HG03139 (cell line): ENCODE measurements around the gene ALK.

Experiments
- ATAC-seq: cut with Tn5 transposase; IDR thresholded peaks from one replicate; pipeline ENCODE4 v1.9.1; 2021; ENCODE audit not compliant: unreplicated experiment

ALK gene

DNA sequence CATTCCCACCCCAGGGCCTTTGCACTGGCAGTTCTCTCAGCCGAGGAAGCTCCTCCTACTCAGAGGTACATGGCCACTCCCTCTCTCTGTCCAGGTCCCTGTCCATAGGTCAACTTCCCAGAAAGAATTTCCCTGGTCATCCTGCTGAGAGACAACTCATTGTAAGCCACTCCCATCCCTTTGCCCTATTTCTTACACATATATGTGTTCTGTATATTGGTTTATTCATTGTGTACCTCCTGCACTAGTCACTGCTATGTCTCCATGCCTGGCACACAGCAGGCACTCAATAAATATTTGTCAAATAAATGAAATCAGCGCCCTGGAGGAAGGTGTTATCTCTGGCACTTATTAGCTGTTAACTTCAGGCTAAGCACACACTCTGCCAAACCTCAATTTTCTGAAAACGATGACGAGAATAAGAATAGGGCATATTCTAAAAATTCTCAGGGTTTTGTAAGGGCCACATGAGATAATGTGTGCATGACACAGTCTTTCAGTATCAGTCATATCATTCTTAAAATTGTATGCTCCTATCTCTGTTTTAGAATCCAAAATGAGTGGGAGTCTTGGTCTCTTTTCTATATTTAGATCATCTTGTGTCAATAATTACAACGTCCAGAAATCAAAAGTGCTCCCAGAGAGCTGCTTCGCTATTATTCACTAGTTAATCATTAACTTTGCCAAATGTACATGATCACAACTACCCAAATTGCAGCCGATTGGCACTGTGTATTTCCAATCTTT lies 198.0 kb downstream of the ALK start:
- ATAC-seq = peak; percentile 81

DNA sequence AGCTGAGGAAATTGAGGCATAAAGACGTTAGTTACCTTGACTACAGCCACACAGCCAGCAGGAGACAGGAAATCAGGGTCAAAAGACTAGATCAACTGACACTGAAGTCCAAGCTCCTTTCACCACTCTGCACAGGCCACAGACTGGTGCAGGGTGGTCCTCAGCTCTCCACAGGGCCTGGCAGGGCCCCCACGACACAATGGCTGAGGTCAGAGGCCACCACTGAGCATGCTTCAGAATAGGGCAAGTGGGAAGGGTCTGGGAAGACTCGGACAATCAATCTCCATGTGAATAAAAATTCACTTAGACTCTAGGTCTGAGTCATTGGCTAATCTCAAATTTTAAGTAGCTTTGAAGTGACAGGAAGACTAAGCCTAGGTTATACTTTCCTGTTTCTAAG lies 201.7 kb downstream of the ALK start:
- no peak for ATAC-seq

- ATAC-seq = no peak
Observed at GRCh38 chr2:29718076-29718686, 203.2 kb downstream of the ALK start.

- no peak for ATAC-seq
Observed at GRCh38 chr2:29715655-29716054, 205.7 kb downstream of the ALK start.

DNA sequence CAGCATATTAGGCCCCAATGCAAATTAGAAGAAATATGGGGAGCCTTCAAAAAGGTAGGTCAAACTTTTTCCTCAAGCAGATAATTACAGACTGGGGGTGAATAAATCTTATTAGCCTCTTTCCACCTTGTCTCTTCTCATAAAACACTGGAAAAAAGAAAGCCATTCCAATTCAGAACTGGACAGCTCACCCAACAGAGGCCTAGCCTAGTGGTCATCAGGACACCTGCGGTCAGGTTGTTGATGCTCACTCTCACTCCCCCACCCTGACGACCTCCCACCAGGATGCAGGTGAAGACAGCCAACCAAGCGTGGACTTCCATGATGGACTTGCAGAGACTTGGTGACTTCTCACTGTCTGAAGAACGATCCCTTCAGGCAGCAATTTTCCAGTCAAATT lies 207.1 kb downstream of the ALK start:
- ATAC-seq = no peak

- no peak for ATAC-seq
Observed at GRCh38 chr2:29706171-29706720, 215.1 kb downstream of the ALK start.

- ATAC-seq = no peak
Observed at GRCh38 chr2:29705616-29706015, 215.8 kb downstream of the ALK start.

- ATAC-seq = no peak
Observed at GRCh38 chr2:29703336-29703735, 218.1 kb downstream of the ALK start.

DNA sequence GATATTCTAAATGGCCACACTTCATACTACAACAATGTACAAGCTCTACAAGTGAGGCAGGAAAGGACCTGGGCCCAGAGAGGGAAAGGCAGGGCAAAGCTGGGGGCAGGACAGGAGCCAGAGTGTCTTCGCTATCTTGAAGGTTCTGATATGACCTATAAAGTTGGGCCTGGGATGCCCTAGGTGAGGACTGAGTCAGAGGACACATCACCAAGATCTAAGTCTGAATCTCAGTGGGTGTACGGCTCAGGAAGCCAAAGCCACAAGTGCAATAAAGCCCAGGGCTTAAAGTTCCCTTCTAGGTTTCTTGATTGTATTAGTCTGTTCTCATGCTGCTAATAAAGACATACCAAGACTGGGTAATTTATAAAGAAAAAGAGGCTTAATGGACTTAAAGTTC lies 219.1 kb downstream of the ALK start:
- ATAC-seq = no peak

DNA sequence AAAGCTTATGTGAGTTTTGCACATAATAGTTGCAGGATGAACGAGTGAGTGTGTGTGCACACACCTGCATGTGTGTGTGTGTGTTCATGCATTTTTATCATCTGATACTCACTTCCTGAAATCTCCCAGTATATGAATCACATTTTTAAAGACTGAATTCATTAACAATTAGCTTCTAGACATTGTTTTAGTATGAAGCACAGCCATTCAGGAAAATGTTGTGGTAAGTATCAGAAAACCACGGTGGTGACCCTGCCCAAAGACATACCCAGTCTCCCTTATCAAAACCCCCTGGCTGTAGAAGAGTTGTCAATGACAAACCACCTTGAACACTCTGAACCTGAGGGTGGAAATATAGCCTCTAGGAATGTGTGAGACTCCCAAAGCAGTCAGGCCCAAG lies 220.8 kb downstream of the ALK start:
- ATAC-seq = no peak

GRCh38 chr2:29699045-29699444 lies 222.3 kb downstream of the ALK start:
- no peak for ATAC-seq

GRCh38 chr2:29698216-29698615 lies 223.2 kb downstream of the ALK start:
- ATAC-seq = no peak

- ATAC-seq = no peak
Observed at GRCh38 chr2:29697715-29698114, 223.7 kb downstream of the ALK start.

- no peak for ATAC-seq
Observed at GRCh38 chr2:29697181-29697580, 224.2 kb downstream of the ALK start.

DNA sequence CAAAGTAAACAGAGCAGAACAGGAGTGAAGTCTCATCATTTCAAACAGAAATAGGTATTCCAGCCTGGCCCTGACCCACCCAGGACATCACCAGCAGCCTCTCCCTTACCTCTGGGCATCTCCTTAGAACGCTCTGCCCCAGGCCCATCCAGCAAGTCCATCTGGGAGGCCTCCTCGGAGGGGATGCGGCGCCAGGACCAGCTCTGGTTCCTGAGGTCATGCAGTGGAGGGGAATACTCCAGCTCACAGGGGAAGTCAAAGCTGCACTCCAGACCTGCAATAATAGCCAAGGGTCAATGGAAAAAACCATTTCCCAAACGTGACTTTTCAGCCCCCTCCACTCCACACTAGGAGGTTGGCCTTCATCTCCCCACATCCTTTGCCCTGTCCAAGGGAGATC lies 226.6 kb downstream of the ALK start:
- no peak for ATAC-seq

- ATAC-seq = no peak
Observed at GRCh38 chr2:29691391-29691950, 229.9 kb downstream of the ALK start.

GRCh38 chr2:29689666-29690065 lies 231.7 kb downstream of the ALK start:
- no peak for ATAC-seq

DNA sequence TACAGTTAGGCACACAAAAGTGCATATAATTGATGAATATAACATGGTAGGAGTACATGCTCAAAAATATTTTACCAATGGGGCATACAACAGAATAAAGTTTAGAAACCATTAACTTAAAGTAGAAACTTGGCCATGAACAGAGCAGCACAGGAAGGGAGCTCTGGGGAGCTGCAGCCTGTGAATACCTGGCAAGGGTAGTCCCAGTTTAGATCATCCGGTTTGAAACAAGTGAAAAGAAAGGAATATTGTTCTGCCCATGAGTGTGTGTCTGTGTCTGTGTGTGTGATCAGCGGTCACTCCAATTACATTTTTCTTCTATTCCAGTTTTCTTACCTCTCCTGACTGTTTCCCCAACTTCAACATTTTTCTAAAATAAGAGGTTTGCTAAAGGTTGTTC lies 233.0 kb downstream of the ALK start:
- ATAC-seq = no peak

DNA sequence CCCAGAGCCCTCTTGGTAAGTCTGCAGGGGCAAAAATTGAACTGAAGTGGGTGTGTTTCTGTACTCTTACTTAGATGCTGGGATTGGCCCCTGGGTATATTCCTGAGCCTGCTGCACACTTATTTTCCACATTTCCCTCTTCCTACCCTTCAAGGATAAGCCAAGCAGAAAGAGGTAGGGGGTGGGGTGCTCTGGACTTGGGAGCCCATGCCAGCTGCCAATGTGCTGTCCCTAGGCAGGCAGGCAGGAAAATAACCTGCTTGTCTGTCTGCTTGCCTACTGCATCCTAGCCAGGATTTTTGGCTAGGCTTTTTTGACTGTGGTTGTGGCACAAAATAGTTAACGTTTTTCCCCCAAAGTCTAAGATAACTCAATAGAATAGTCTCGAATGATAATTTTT lies 234.3 kb downstream of the ALK start:
- ATAC-seq = no peak

GRCh38 chr2:29676886-29677453 lies 244.4 kb downstream of the ALK start:
- no peak for ATAC-seq

- ATAC-seq = no peak
Observed at GRCh38 chr2:29664578-29664977, 256.8 kb downstream of the ALK start.

GRCh38 chr2:29663268-29663667 lies 258.1 kb downstream of the ALK start:
- ATAC-seq = no peak
